H9 (cell line): ENCODE results near the gene PAQR5. TPM values are rescaled to one million over a fixed set of nuclear protein-coding genes. Genes with fewer than 3 reads are reported as not detected.

Source experiments
- DNase-seq: peaks from one replicate; pipeline ENCODE4 v3.0.0-alpha.2; 2017
- H2AFZ ChIP-seq: one replicate; pipeline ENCODE4 v1.6.1; 2013; ENCODE audit warnings: mild to moderate bottlenecking, low read length, control low read depth, moderate library complexity
- H2AK5ac ChIP-seq: 2 replicates; pipeline ENCODE4 v1.6.1; 2013; ENCODE audit warnings: low read length, control low read depth, mixed read lengths; ENCODE audit not compliant: insufficient read length
- H2BK120ac ChIP-seq: one replicate; pipeline ENCODE4 v1.6.1; 2013; ENCODE audit warnings: low read depth, mild to moderate bottlenecking, low read length, control low read depth, inconsistent platforms; ENCODE audit not compliant: poor library complexity, severe bottlenecking
- H2BK12ac ChIP-seq: 2 replicates; pipeline ENCODE4 v1.6.1; 2013; ENCODE audit warnings: low read length, control low read depth, mixed read lengths, low read depth; ENCODE audit not compliant: insufficient read length
- H2BK15ac ChIP-seq: 2 replicates; pipeline ENCODE4 v1.6.1; 2013; ENCODE audit warnings: low read depth, low read length, control low read depth
- H2BK20ac ChIP-seq: one replicate; pipeline ENCODE4 v1.6.1; 2013; ENCODE audit warnings: low read depth, mild to moderate bottlenecking, low read length, control low read depth, inconsistent platforms; ENCODE audit not compliant: poor library complexity, severe bottlenecking
- H2BK5ac ChIP-seq: 2 replicates; pipeline ENCODE4 v1.6.1; 2013; ENCODE audit warnings: low read length, control low read depth, mixed read lengths; ENCODE audit not compliant: insufficient read length
- H3K14ac ChIP-seq: 2 replicates; pipeline ENCODE4 v1.6.1; 2013; ENCODE audit warnings: low read length, control low read depth; ENCODE audit not compliant: insufficient read depth
- H3K18ac ChIP-seq: 2 replicates; pipeline ENCODE4 v1.6.1; 2013; ENCODE audit warnings: low read depth, mild to moderate bottlenecking, mixed read lengths, low read length, control low read depth; ENCODE audit not compliant: insufficient read length
- H3K23ac ChIP-seq: 2 replicates; pipeline ENCODE4 v1.6.1; 2013; ENCODE audit warnings: low read length, control low read depth, mixed read lengths, low read depth; ENCODE audit not compliant: insufficient read length
- H3K23me2 ChIP-seq: 2 replicates; pipeline ENCODE4 v1.6.1; 2013; ENCODE audit warnings: low read depth, mild to moderate bottlenecking, mixed read lengths, low read length, control low read depth; ENCODE audit not compliant: insufficient read length, poor library complexity, severe bottlenecking
- H3K27ac ChIP-seq: 2 replicates; pipeline ENCODE4 v1.5.1; 2013; ENCODE audit warnings: low read length, control low read depth, mixed read lengths, low read depth; ENCODE audit not compliant: insufficient read length
- H3K27me3 ChIP-seq: 2 replicates; pipeline ENCODE4 v1.6.1; 2013; ENCODE audit warnings: low read length, control low read depth, inconsistent platforms; ENCODE audit not compliant: insufficient read depth
- H3K4ac ChIP-seq: 2 replicates; pipeline ENCODE4 v1.6.1; 2013; ENCODE audit warnings: low read depth, mild to moderate bottlenecking, control low read depth, inconsistent platforms, low read length, moderate library complexity
- H3K4me1 ChIP-seq: 2 replicates; pipeline ENCODE4 v1.6.1; 2013; ENCODE audit warnings: low read length, control low read depth, inconsistent platforms; ENCODE audit not compliant: insufficient read depth
- H3K4me2 ChIP-seq: 2 replicates; pipeline ENCODE4 v1.6.1; 2013; ENCODE audit warnings: low read length, control low read depth, mixed read lengths; ENCODE audit not compliant: insufficient read length, insufficient read depth
- H3K56ac ChIP-seq: 2 replicates; pipeline ENCODE4 v1.6.1; 2013; ENCODE audit warnings: low read depth, mild to moderate bottlenecking, mixed read lengths, low read length, control low read depth; ENCODE audit not compliant: insufficient read length
- H3K79me1 ChIP-seq: 2 replicates; pipeline ENCODE4 v1.6.1; 2013; ENCODE audit warnings: low read depth, mild to moderate bottlenecking, moderate library complexity, low read length, control low read depth, inconsistent platforms; ENCODE audit not compliant: insufficient read depth, poor library complexity, severe bottlenecking
- H3K79me2 ChIP-seq: 2 replicates; pipeline ENCODE4 v1.6.1; 2013; ENCODE audit warnings: low read length, control low read depth, inconsistent platforms; ENCODE audit not compliant: insufficient read depth
- H3K9ac ChIP-seq: 2 replicates; pipeline ENCODE4 v1.6.1; 2013; ENCODE audit warnings: low read length, control low read depth, mixed read lengths; ENCODE audit not compliant: insufficient read length; ENCODE audit errors: extremely low read depth
- H3K9me3 ChIP-seq: one replicate; pipeline ENCODE4 v1.6.1; 2013; ENCODE audit warnings: low read depth, low read length, inconsistent platforms; ENCODE audit not compliant: control insufficient read depth
- H3T11ph ChIP-seq: one replicate; pipeline ENCODE4 v1.6.1; 2013; ENCODE audit warnings: mild to moderate bottlenecking, low read length, control low read depth, inconsistent platforms
- H4K20me1 ChIP-seq: one replicate; pipeline ENCODE4 v1.6.1; 2013; ENCODE audit not compliant: control insufficient read depth, insufficient read length, insufficient read depth
- H4K5ac ChIP-seq: 2 replicates; pipeline ENCODE4 v1.6.1; 2013; ENCODE audit warnings: low read depth, mild to moderate bottlenecking, mixed read lengths, low read length, control low read depth; ENCODE audit not compliant: insufficient read length
- H4K8ac ChIP-seq: replicated peaks from 2 replicates; pipeline ENCODE4 v1.6.1; 2013; ENCODE audit warnings: low read length, control low read depth, mixed read lengths, low read depth; ENCODE audit not compliant: insufficient read length
- H4K91ac ChIP-seq: 2 replicates; pipeline ENCODE4 v1.6.1; 2013; ENCODE audit warnings: low read depth, mild to moderate bottlenecking, moderate library complexity, mixed read lengths, low read length, control low read depth; ENCODE audit not compliant: insufficient read length
- H3K27ac Mint-ChIP-seq, 3 experiments: 2 replicates in 2 of 3; 3 replicates in 1 of 3; pipeline ENCODE4 v1.8.0; 2020 to 2021; ENCODE audit warnings: mixed read lengths in 3 of 3, mild to moderate bottlenecking in 1 of 3, moderate library complexity in 1 of 3
- H3K27me3 Mint-ChIP-seq: 2 replicates; pipeline ENCODE4 v1.8.0; 2021; ENCODE audit warnings: low read depth, mild to moderate bottlenecking, moderate library complexity, mixed read lengths
- H3K36me3 Mint-ChIP-seq, 3 experiments: 2 replicates in 2 of 3; 3 replicates in 1 of 3; pipeline ENCODE4 v1.8.0; 2020 to 2021; ENCODE audit warnings: low read depth in 3 of 3, mixed read lengths in 3 of 3; ENCODE audit not compliant: insufficient read depth in 1 of 3
- H3K4me1 Mint-ChIP-seq, 2 experiments: 2 replicates each; pipeline ENCODE4 v1.8.0; 2020; ENCODE audit warnings: mixed read lengths in 2 of 2
- H3K4me3 Mint-ChIP-seq, 2 experiments: 2 replicates in 1 of 2; 3 replicates in 1 of 2; pipeline ENCODE4 v1.8.0; 2020 to 2021; ENCODE audit warnings: mild to moderate bottlenecking in 2 of 2, mixed read lengths in 2 of 2, moderate library complexity in 1 of 2
- H3K9me3 Mint-ChIP-seq, 2 experiments: 2 replicates in 1 of 2; 3 replicates in 1 of 2; pipeline ENCODE4 v1.8.0; 2020; ENCODE audit warnings: mild to moderate bottlenecking in 2 of 2, mixed read lengths in 2 of 2, moderate library complexity in 1 of 2
- WGBS: extraction: QIAGEN DNeasy Blood & Tissue Kit; methylation state at CpG from one replicate; pipeline ENCODE4 v1.1.7; 2013; ENCODE audit warnings: missing lambda C conversion rate, low lambda C conversion rate, mixed read lengths; ENCODE audit not compliant: insufficient read length; ENCODE audit errors: extremely low coverage; 5-methylcytosine and 5-hydroxymethylcytosine counted together
- total RNA-seq: library from RNA; stranded (reverse); gene quantifications from 2 replicates; pipeline ENCODE4 v1.2.1, GENCODE V29; 2021
- TF ChIP-seq, protein P1 (sequence below): fragments of 200-600 bp; sonication (generic); conservative IDR thresholded peaks from 3 replicates; pipeline ENCODE4 v1.8.0; 2021; ENCODE audit warnings: antibody characterized with exemption, mild to moderate bottlenecking

The PAQR5 gene
- total RNA-seq, 1 experiment from 2014 or later: 1.6 TPM

DNA sequence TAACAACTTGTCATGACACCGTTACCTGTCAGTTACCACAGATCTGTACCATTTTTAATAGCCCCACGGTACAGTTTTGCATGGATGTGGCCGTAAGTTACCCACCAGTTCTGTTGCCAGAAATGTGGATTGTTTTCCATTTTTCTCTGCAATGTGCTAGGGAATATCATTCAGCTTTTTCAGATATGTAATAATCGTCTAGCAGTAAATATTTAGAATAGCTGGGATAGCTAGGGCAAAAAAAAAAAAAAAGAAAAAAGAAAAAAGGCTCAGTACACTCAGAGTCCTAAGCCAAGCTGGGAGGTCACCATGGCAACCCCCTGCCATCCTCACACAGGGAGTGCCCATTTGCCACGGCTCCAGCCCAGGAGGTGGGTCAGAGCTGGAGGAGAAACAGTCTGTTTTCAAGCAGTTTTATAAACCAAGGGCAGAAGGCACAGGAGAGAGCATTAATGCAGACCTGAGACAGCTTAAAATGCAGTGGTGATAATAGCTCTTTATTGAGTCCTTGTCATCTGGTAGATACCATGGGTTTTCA is 25.2 kb downstream of the PAQR5 start:
- Histone ChIP-seq H4K5ac (no peak overlapping the region), H4K8ac (no peak overlapping the region), H2BK15ac (no peak overlapping the region), H3K23me2 (no peaks in the 10 kb centered on the region), H2BK20ac (no peak overlapping the region), H3K79me2 (no peaks in the 10 kb centered on the region), H3K79me1 (no peaks in the 10 kb centered on the region), H3K4me2 (no peak overlapping the region), H3K23ac (no peak overlapping the region), H3K18ac (no peak overlapping the region), H3K9ac (no peak overlapping the region), H2BK120ac (no peak overlapping the region), H3K14ac (no peak overlapping the region), H2AK5ac (no peak overlapping the region), H4K20me1 (no peaks in the 10 kb centered on the region), H3K4me1 (no peaks in the 10 kb centered on the region; the same call in 1 of the 2 replicates), H3K27me3 (no peaks in the 10 kb centered on the region), H3K56ac (no peak overlapping the region), H2AFZ (no peak overlapping the region), H4K91ac (no peak overlapping the region), H3T11ph (no peak overlapping the region), H3K4ac (no peak overlapping the region), H2BK12ac (no peak overlapping the region), H3K27ac (no peak overlapping the region), H3K9me3 (no peaks in the 10 kb centered on the region), H2BK5ac (no peak overlapping the region)
- Mint-ChIP-seq H3K4me3 (no peak overlapping the region), H3K27me3 (peaks cover 6% of the 10 kb centered on the region), H3K9me3 (no peaks in the 10 kb centered on the region), H3K27ac (no peak overlapping the region), H3K4me1 (peaks cover 7 to 14% of the 10 kb centered on the region in 2 experiments), H3K36me3 (no peaks in the 10 kb centered on the region; a peak in 1 of 7 replicates)
- WGBS: no CpG with 5 or more reads among the region's 5 CpGs
- TF ChIP-seq, protein P1, sequence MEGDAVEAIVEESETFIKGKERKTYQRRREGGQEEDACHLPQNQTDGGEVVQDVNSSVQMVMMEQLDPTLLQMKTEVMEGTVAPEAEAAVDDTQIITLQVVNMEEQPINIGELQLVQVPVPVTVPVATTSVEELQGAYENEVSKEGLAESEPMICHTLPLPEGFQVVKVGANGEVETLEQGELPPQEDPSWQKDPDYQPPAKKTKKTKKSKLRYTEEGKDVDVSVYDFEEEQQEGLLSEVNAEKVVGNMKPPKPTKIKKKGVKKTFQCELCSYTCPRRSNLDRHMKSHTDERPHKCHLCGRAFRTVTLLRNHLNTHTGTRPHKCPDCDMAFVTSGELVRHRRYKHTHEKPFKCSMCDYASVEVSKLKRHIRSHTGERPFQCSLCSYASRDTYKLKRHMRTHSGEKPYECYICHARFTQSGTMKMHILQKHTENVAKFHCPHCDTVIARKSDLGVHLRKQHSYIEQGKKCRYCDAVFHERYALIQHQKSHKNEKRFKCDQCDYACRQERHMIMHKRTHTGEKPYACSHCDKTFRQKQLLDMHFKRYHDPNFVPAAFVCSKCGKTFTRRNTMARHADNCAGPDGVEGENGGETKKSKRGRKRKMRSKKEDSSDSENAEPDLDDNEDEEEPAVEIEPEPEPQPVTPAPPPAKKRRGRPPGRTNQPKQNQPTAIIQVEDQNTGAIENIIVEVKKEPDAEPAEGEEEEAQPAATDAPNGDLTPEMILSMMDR: no peak
- no peak for DNase-seq
